DND-41 (cell line): ENCODE results near the gene ATP2A3.

ENCODE experiments used
- EZH2 ChIP-seq: IDR thresholded peaks from 3 replicates; pipeline ENCODE4 v1.6.1; 2012; ENCODE audit warnings: borderline replicate concordance, low read depth, mild to moderate bottlenecking, moderate library complexity, low read length, inconsistent platforms; ENCODE audit not compliant: severe bottlenecking
- TF ChIP-seq, protein P1 (sequence below): IDR thresholded peaks from 2 replicates; pipeline ENCODE4 v1.5.1; 2012; ENCODE audit warnings: borderline replicate concordance, low read length, moderate library complexity, mild to moderate bottlenecking; ENCODE audit not compliant: poor library complexity, severe bottlenecking; ENCODE audit errors: extremely low read depth

DNA sequence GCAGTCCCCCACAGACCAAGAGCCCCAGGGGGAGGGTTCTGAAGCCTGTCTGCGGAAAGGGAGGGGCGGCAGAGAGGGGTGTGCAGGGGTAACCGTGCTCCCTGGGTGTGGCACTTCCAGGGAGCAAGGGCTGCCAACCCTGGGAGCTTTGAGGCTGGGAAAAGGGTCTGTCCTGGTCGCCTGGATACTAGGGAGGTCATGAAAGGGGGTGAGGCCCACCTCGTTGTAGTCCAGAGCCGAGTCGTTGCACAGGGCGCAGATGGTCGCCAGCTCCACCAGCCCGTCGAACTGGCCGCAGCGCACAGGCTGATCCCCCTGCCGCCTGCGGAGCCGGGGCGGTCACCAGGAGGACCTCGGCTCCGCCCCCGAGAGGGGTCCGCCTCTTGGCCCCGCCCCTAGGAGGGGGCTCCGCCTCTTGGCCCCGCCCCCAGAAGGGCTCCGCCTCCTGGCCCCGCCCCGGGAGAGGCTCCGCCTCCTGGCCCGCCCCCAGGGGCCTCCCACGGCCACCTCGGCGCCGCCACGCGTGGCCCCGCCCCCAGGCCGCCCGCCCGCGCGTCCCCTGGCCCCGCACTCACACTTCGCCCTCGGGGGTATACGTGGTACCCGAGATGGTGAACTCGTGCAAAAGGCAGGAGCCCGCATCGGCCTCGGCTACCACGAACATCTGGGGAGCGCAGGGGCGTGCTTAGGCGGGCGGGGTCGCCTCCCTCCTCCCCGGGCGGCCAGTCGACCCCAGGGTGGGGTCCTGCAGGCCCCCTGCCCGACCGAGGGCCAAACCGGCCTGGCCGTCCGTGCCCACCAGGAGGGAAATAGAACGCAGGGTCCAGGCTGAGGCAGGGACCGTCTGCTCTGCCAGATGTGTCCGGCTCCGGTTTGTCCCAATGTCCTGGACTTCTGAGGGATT, 19.5 kb downstream of the ATP2A3 start:
- TF ChIP-seq, protein P1, sequence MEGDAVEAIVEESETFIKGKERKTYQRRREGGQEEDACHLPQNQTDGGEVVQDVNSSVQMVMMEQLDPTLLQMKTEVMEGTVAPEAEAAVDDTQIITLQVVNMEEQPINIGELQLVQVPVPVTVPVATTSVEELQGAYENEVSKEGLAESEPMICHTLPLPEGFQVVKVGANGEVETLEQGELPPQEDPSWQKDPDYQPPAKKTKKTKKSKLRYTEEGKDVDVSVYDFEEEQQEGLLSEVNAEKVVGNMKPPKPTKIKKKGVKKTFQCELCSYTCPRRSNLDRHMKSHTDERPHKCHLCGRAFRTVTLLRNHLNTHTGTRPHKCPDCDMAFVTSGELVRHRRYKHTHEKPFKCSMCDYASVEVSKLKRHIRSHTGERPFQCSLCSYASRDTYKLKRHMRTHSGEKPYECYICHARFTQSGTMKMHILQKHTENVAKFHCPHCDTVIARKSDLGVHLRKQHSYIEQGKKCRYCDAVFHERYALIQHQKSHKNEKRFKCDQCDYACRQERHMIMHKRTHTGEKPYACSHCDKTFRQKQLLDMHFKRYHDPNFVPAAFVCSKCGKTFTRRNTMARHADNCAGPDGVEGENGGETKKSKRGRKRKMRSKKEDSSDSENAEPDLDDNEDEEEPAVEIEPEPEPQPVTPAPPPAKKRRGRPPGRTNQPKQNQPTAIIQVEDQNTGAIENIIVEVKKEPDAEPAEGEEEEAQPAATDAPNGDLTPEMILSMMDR: no peak
- no peak for TF ChIP-seq EZH2
